Neuronal stem cell (in vitro differentiated cells): Measurements from ENCODE around the gene AZIN2.

Experiments
- DNase-seq: peaks from one replicate; pipeline ENCODE4 v3.0.0-alpha.2; 2013; ENCODE audit warnings: low spot score
- H2AFZ ChIP-seq: one replicate; pipeline ENCODE4 v1.6.1; 2013; ENCODE audit warnings: mild to moderate bottlenecking, low read length, inconsistent platforms
- H2AK5ac ChIP-seq: 2 replicates; pipeline ENCODE4 v1.6.1; 2013; ENCODE audit warnings: low read depth, mild to moderate bottlenecking, inconsistent platforms, low read length, moderate library complexity, mixed read lengths
- H2BK120ac ChIP-seq: 2 replicates; pipeline ENCODE4 v1.6.1; 2013; ENCODE audit warnings: low read depth, mild to moderate bottlenecking, inconsistent platforms, low read length, moderate library complexity, mixed read lengths
- H2BK12ac ChIP-seq: one replicate; pipeline ENCODE4 v1.6.1; 2013; ENCODE audit warnings: low read length, inconsistent platforms
- H2BK15ac ChIP-seq: 2 replicates; pipeline ENCODE4 v1.6.1; 2013; ENCODE audit warnings: mild to moderate bottlenecking, low read length, inconsistent platforms, mixed read lengths
- H2BK5ac ChIP-seq: one replicate; pipeline ENCODE4 v1.6.1; 2013; ENCODE audit warnings: inconsistent platforms, mild to moderate bottlenecking, low read length, moderate library complexity
- H3K14ac ChIP-seq: one replicate; pipeline ENCODE4 v1.6.1; 2013; ENCODE audit warnings: low read length, inconsistent platforms
- H3K18ac ChIP-seq: 2 replicates; pipeline ENCODE4 v1.6.1; 2013; ENCODE audit warnings: low read length, inconsistent platforms
- H3K23ac ChIP-seq: 2 replicates; pipeline ENCODE4 v1.6.1; 2013; ENCODE audit warnings: low read depth, mild to moderate bottlenecking, mixed read lengths, low read length, inconsistent platforms; ENCODE audit not compliant: poor library complexity
- H3K27ac ChIP-seq: replicated peaks from 3 replicates; pipeline ENCODE4 v1.5.1; 2013; ENCODE audit warnings: low read length, inconsistent platforms
- H3K27me3 ChIP-seq, 3 experiments: 2 replicates each; pipeline ENCODE4 v1.6.1; 2013; ENCODE audit warnings: low read length in 3 of 3, mild to moderate bottlenecking in 2 of 3, inconsistent platforms in 1 of 3, low read depth in 1 of 3, mixed read lengths in 1 of 3, moderate library complexity in 1 of 3; ENCODE audit not compliant: control insufficient read depth in 3 of 3, insufficient read depth in 3 of 3
- H3K36me3 ChIP-seq, 2 donors: replicated peaks in 1 of 2; 2 replicates each; pipeline ENCODE4 v1.6.1; 2013; ENCODE audit warnings: low read length in 2 of 2; ENCODE audit not compliant: control insufficient read depth in 2 of 2, insufficient read depth in 2 of 2
- H3K4ac ChIP-seq: 2 replicates; pipeline ENCODE4 v1.6.1; 2013; ENCODE audit warnings: inconsistent platforms, mild to moderate bottlenecking, low read length, moderate library complexity
- H3K4me1 ChIP-seq, 2 donors: 1 replicate in 1 of 2; 2 replicates in 1 of 2; pipeline ENCODE4 v1.6.1; 2013; ENCODE audit warnings: low read length in 2 of 2, low read depth in 1 of 2; ENCODE audit not compliant: control insufficient read depth in 2 of 2, insufficient read depth in 1 of 2
- H3K4me2 ChIP-seq: one replicate; pipeline ENCODE4 v1.6.1; 2013; ENCODE audit warnings: mild to moderate bottlenecking, low read length, inconsistent platforms; ENCODE audit not compliant: insufficient read depth, poor library complexity, severe bottlenecking
- H3K4me3 ChIP-seq, 2 donors: 2 replicates each; pipeline ENCODE4 v1.5.1; 2013; ENCODE audit warnings: low read length in 2 of 2, mild to moderate bottlenecking in 2 of 2, inconsistent platforms in 1 of 2, moderate library complexity in 1 of 2
- H3K79me1 ChIP-seq: one replicate; pipeline ENCODE4 v1.6.1; 2013; ENCODE audit warnings: low read depth, mild to moderate bottlenecking, inconsistent platforms, low read length, moderate library complexity
- H3K9ac ChIP-seq: one replicate; pipeline ENCODE4 v1.6.1; 2013; ENCODE audit warnings: mild to moderate bottlenecking, low read depth, low read length, inconsistent platforms; ENCODE audit not compliant: poor library complexity
- H3K9me3 ChIP-seq, 2 donors: replicated peaks in 1 of 2; 2 replicates each; pipeline versions ENCODE3 to v1.6.1; 2013; ENCODE audit warnings: low read length in 2 of 2, mild to moderate bottlenecking in 2 of 2, inconsistent platforms in 1 of 2, low read depth in 1 of 2, mixed read lengths in 1 of 2, moderate library complexity in 1 of 2; ENCODE audit not compliant: control insufficient read depth in 2 of 2, insufficient read depth in 1 of 2
- H4K8ac ChIP-seq: one replicate; pipeline ENCODE4 v1.6.1; 2013; ENCODE audit warnings: low read depth, mild to moderate bottlenecking, inconsistent platforms, low read length, moderate library complexity
- H4K91ac ChIP-seq: one replicate; pipeline ENCODE4 v1.6.1; 2013; ENCODE audit warnings: low read length, low read depth, mild to moderate bottlenecking, inconsistent platforms; ENCODE audit not compliant: poor library complexity
- WGBS, 2 donors: extraction: QIAGEN DNeasy Blood & Tissue Kit; methylation state at CpG; one replicate each; pipeline ENCODE4 v1.1.7; 2013; ENCODE audit warnings: missing lambda C conversion rate in 2 of 2, mixed read lengths in 1 of 2; ENCODE audit not compliant: insufficient read length in 2 of 2, insufficient replicate concordance in 1 of 2; ENCODE audit errors: extremely low coverage in 2 of 2; 5-methylcytosine and 5-hydroxymethylcytosine counted together

Gene AZIN2

GRCh38 chr1:33162141-33162540, 81.2 kb downstream of the AZIN2 start:
- Histone ChIP-seq H2BK120ac (peak overlapping the region; percentile 27), H3K9me3 (peaks cover 0 to 14% of the 10 kb centered on the region in 2 donors), H3K4me1 (peaks cover 26 to 41% of the 10 kb centered on the region in 2 donors), H3K36me3 (peaks cover 3 to 57% of the 10 kb centered on the region in 2 donors), H2AK5ac (peak overlapping the region; percentile 49), H4K91ac (no peak overlapping the region), H3K4ac (no peak overlapping the region), H2BK15ac (no peak overlapping the region), H3K4me3 (no peak overlapping the region), H3K18ac (peak overlapping the region; percentile 1), H3K9ac (no peak overlapping the region), H3K27ac (no peak overlapping the region), H2AFZ (no peak overlapping the region), H3K14ac (no peak overlapping the region), H3K27me3 (no peaks in the 10 kb centered on the region), H3K23ac (no peak overlapping the region), H3K79me1 (peaks cover 3% of the 10 kb centered on the region), H2BK12ac (no peak overlapping the region), H2BK5ac (no peak overlapping the region), H3K4me2 (no peak overlapping the region), H4K8ac (no peak overlapping the region)
- WGBS, 2 donors: no CpG with 5 or more reads among the region's 2 CpGs
- DNase-seq: no peak

GRCh38 chr1:33163621-33164519, 82.9 kb downstream of the AZIN2 start:
- no peak overlapping the region for H3K4me2 ChIP-seq
- no peak overlapping the region for H4K91ac ChIP-seq
- WGBS, 2 donors: no CpG with 5 or more reads among the region's 14 CpGs
- no peak overlapping the region for H2BK120ac ChIP-seq
- H3K9ac ChIP-seq: no peak overlapping the region
- peak overlapping the region; percentile 4 for H2BK5ac ChIP-seq
- no peak overlapping the region for H3K4me3 ChIP-seq
- no peaks in the 10 kb centered on the region for H3K27me3 ChIP-seq
- peaks cover 0 to 29% of the 10 kb centered on the region in 2 donors for H3K9me3 ChIP-seq
- H2BK15ac ChIP-seq: no peak overlapping the region
- H2AFZ ChIP-seq: peak overlapping the region; percentile 62
- H3K4ac ChIP-seq: no peak overlapping the region
- no peak overlapping the region for H4K8ac ChIP-seq
- H3K36me3 ChIP-seq: peaks cover 0 to 60% of the 10 kb centered on the region in 2 donors
- H3K79me1 ChIP-seq: peaks cover 3% of the 10 kb centered on the region
- H3K27ac ChIP-seq: peak overlapping the region; percentile 27
- peaks cover 30 to 47% of the 10 kb centered on the region in 2 donors for H3K4me1 ChIP-seq
- no peak overlapping the region for H3K23ac ChIP-seq
- no peak overlapping the region for H2BK12ac ChIP-seq
- peak overlapping the region; percentile 48 for H2AK5ac ChIP-seq
- peak overlapping the region; percentile 62 for H3K18ac ChIP-seq
- H3K14ac ChIP-seq: no peak overlapping the region
- no peak for DNase-seq

GRCh38 chr1:33165209-33165608, 84.3 kb downstream of the AZIN2 start:
- Histone ChIP-seq H4K91ac (no peak overlapping the region), H3K4me3 (no peak overlapping the region), H3K18ac (no peak overlapping the region), H2AFZ (no peak overlapping the region), H3K9me3 (peaks cover 0 to 29% of the 10 kb centered on the region in 2 donors), H3K36me3 (peaks cover 0 to 48% of the 10 kb centered on the region in 2 donors), H3K23ac (no peak overlapping the region), H3K4me2 (no peak overlapping the region), H3K27me3 (no peaks in the 10 kb centered on the region), H2BK120ac (no peak overlapping the region), H2BK15ac (no peak overlapping the region), H3K4ac (no peak overlapping the region), H3K9ac (no peak overlapping the region), H2AK5ac (peak overlapping the region; percentile 54), H3K27ac (no peak overlapping the region), H2BK5ac (no peak overlapping the region), H3K14ac (peak overlapping the region; percentile 40), H3K4me1 (peaks cover 41 to 58% of the 10 kb centered on the region in 2 donors), H4K8ac (no peak overlapping the region), H2BK12ac (no peak overlapping the region), H3K79me1 (no peaks in the 10 kb centered on the region)
- DNase-seq: no peak
- WGBS, 2 donors: no CpG with 5 or more reads among the region's 21 CpGs

GRCh38 chr1:33165809-33166208, 84.9 kb downstream of the AZIN2 start:
- no peak overlapping the region for H3K14ac ChIP-seq
- H2BK15ac ChIP-seq: no peak overlapping the region
- no peak overlapping the region for H3K9ac ChIP-seq
- no peak overlapping the region for H2AK5ac ChIP-seq
- no peak overlapping the region for H2BK5ac ChIP-seq
- H4K8ac ChIP-seq: no peak overlapping the region
- no peak overlapping the region for H2BK120ac ChIP-seq
- no peak overlapping the region for H3K18ac ChIP-seq
- peaks cover 38 to 54% of the 10 kb centered on the region in 2 donors for H3K4me1 ChIP-seq
- H3K27me3 ChIP-seq: no peaks in the 10 kb centered on the region
- H2AFZ ChIP-seq: no peak overlapping the region
- no CpG with 5 or more reads among the region's 6 CpGs for WGBS, 2 donors
- no peak overlapping the region for H3K4me2 ChIP-seq
- no peak overlapping the region for H4K91ac ChIP-seq
- H3K4ac ChIP-seq: no peak overlapping the region
- no peak overlapping the region for H3K23ac ChIP-seq
- no peak for DNase-seq
- H3K4me3 ChIP-seq: no peak overlapping the region
- H3K27ac ChIP-seq: no peak overlapping the region
- H3K9me3 ChIP-seq: peaks cover 0 to 29% of the 10 kb centered on the region in 2 donors
- H3K79me1 ChIP-seq: no peaks in the 10 kb centered on the region
- no peak overlapping the region for H2BK12ac ChIP-seq
- H3K36me3 ChIP-seq: peaks cover 0 to 51% of the 10 kb centered on the region in 2 donors
